GM12801 (cell line): ENCODE results near the gene AK8.

Source experiments
- TF ChIP-seq, protein P1 (sequence below): IDR thresholded peaks from one replicate; pipeline ENCODE4 v1.5.1; 2011; ENCODE audit warnings: control low read depth; ENCODE audit not compliant: insufficient read length; ENCODE audit errors: extremely low read depth

Gene AK8

DNA sequence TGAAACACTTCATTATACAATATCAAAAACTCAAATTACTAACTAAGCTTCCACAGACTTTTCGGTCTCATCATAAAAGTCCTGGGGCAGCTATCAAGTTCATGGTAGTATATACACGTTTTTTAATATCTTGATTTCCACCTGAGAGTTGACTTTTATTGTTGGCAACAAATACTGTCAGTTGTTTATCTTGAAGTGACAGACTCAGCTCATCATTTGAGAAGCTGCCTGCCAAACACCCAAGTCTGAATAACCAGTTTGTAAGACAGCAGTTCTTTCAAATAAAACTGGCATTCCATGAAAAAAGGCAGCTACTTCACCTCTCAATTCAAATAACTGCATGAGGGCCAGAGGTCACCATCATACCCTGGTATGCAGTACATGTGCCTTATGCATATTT, 31.2 kb upstream of the AK8 start:
- TF ChIP-seq, protein P1, sequence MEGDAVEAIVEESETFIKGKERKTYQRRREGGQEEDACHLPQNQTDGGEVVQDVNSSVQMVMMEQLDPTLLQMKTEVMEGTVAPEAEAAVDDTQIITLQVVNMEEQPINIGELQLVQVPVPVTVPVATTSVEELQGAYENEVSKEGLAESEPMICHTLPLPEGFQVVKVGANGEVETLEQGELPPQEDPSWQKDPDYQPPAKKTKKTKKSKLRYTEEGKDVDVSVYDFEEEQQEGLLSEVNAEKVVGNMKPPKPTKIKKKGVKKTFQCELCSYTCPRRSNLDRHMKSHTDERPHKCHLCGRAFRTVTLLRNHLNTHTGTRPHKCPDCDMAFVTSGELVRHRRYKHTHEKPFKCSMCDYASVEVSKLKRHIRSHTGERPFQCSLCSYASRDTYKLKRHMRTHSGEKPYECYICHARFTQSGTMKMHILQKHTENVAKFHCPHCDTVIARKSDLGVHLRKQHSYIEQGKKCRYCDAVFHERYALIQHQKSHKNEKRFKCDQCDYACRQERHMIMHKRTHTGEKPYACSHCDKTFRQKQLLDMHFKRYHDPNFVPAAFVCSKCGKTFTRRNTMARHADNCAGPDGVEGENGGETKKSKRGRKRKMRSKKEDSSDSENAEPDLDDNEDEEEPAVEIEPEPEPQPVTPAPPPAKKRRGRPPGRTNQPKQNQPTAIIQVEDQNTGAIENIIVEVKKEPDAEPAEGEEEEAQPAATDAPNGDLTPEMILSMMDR, result no peak

DNA sequence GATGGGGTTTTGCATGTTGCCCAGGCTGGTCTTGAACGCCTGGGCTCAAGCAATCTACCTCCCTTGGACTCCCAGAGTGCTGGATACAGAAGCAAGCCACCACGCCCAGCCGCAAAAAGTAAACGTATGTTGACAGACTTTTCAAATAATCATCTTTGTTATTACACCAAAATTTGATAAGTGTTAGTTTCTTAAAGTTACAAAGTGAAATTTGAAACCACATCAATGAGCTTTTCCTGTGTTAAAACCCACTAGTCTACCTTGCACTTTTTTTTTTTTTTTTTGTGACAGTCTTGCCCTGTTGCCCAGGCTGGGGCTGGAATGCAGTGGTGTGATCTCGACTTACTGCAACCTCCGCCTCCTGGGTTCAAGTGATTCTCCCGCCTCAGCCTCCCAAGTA, 30.6 kb upstream of the AK8 start:
- TF ChIP-seq, protein P1, result no peak

DNA sequence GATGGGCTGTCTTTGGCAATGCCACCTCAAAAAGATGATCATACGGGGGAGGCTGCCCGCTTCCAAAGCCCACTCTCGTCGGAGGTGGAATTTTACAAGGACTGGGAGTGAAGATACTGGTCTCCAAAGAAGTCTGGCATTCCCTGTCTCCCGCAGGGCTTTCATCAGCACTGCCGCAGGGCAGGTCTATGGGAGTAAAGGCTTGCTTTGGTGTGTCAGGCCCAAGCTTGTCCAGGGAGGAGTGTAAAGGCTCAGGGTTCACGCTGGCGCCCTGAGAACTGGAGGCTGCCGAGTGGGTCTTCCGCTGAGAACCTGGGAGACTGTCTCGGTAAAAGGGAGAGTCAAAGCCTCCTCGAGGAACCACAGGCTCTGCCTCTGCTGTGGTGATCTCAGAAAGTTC, 27.6 kb upstream of the AK8 start:
- TF ChIP-seq, protein P1, result no peak

DNA sequence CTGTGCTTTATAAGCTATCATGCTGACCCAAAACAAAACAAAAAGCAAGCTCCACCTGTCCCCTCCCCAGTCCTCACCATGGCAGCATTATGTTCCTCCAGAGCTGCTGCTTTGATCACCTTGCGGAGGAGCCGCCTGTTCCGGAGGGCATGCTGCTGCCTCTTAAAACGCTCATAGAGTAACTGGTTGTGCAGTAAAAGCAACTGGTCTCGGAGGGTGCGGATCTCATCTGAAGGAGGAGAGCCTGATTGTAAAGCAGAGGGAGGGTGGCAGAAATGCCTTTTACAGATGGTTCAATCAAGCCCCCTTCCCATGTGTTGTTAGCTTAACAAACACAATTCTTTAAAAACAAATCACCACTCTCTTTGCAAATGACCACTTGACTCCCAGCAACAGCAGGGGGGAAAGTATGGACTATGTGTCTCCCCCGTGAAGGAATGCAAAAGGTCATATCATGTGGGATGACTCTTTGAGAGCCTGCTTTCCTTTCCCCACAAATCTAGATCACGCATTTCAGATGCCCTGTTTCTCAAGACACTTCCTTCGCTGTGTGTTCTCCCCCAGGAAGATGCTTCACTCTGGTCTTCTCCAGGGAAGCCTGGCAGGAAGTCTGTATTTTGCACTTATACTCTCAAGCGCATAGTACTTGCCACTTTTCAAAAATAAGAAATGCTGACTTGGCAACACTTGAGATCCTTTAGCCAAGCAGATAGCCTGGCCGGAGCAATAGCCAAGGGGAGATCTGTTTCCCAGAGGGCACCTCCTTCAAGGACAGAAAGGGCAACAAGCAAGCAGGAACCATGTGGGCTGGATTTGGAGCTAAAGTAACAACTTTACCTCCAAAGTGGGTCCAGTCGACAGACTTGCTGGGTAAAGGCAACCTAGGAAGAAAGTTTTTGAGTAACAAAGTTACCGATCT, 25.7 kb upstream of the AK8 start:
- TF ChIP-seq, protein P1, result no peak

DNA sequence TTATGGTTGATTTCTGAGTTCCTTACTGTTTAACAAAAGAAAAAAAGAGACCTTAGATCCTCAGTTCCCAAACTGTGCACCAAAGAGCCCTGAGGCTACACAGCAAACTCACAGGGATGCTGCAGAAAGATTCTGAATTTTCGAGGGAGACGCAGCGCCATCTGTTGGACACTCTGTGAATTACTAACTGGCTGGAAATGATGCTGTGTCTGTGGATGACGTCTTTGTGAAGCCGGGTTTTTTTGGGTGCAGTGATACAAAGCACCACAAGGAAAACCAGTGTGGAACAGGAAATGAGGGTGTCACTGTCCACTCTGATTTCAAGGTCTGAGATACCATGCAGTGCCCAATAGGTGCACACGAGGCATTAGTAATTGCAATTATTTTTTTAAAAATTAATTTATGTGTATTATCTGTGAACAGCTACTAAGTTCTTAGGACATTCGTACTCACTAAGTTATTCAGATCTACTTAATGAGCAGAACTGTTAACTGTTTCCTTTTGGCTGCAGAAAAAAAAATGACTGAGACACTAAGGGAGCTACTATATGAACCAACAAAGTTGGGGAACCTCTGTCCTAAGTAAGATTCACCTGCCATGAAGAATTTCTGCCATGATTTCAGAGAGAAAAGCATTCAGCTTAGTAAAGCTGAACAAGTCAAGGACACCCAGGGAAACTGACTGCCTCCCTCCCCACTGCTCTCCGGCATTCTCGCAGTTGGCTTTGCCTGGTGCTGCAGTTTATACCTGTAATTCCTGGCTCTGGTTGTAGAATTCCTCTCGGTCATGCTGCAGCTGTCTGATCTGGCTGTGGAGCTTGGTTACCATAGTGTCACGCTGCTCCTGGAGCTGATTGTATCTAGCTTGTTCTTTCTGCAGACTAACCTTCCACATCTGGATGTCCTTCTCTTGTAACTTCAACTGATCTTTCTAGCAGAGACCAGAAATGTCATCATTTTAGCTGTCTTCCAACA, 24.1 kb upstream of the AK8 start:
- TF ChIP-seq, protein P1, result peak; percentile 54

DNA sequence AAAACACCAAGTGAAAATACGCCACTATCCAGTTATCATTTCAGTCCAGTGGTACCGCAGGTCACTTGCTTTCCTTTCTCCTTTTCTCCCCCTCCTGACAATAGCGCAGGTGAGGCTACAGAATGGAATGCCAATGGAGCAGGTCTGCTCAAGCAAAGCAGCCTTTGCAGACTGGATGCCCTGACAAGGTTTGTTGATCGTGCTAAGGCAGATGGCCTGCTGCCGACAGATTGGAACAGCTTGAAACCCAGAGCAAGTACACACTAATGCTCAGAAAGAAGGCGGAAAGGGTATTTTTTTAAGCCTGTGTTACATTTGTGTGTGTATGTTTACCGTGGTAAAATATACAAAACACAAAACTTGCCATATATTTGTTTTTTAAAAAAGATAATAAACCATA, 20.0 kb upstream of the AK8 start:
- TF ChIP-seq, protein P1, result no peak

DNA sequence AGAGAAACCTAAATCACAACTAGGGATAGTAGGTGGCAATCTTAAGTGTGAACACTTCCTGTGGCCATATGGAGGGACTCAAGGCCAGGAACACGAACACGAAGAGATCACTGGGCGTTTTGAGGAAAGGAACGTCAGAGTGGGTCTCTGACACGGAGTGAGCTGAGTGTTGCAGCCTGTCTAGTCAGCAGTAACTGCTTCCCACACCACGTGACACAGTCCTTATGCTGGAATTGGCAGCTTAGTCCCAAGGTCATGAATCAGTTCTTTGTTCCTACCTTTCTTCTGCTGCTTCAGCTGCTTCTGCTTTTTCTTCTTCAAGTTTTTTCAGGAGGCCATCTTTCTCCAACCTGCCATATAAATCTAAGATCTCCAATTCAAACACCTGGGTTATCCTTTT, 18.8 kb upstream of the AK8 start:
- TF ChIP-seq, protein P1, result no peak
